ENCODE measurements around the gene COLEC11.

The COLEC11 gene

GRCh38 chr2:3624059-3624794, 29.3 kb downstream of the COLEC11 start:
- Histone ChIP-seq H3K4me3 (replicated peaks; ENCODE audit: low read depth, low read length) (no peak overlapping the region), H3K27me3 (replicated peaks; ENCODE audit: control insufficient read depth, insufficient read depth, low read length) (no peaks in the 10 kb centered on the region), H3K36me3 (ENCODE audit: control insufficient read depth, insufficient read depth, low read length) (no peaks in the 10 kb centered on the region)
- TF ChIP-seq, protein P1, sequence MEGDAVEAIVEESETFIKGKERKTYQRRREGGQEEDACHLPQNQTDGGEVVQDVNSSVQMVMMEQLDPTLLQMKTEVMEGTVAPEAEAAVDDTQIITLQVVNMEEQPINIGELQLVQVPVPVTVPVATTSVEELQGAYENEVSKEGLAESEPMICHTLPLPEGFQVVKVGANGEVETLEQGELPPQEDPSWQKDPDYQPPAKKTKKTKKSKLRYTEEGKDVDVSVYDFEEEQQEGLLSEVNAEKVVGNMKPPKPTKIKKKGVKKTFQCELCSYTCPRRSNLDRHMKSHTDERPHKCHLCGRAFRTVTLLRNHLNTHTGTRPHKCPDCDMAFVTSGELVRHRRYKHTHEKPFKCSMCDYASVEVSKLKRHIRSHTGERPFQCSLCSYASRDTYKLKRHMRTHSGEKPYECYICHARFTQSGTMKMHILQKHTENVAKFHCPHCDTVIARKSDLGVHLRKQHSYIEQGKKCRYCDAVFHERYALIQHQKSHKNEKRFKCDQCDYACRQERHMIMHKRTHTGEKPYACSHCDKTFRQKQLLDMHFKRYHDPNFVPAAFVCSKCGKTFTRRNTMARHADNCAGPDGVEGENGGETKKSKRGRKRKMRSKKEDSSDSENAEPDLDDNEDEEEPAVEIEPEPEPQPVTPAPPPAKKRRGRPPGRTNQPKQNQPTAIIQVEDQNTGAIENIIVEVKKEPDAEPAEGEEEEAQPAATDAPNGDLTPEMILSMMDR (IDR thresholded peaks at IDR 0.05; ENCODE audit: insufficient read depth, low read length, poor library complexity, severe bottlenecking) = no peak
- DNase-seq (ENCODE audit: extremely low read depth, insufficient read length) = no peak

GRCh38 chr2:3625186-3625585, 30.3 kb downstream of the COLEC11 start:
- TF ChIP-seq, protein P1 (IDR thresholded peaks at IDR 0.05; ENCODE audit: insufficient read depth, low read length, poor library complexity, severe bottlenecking) = no peak
- no peak for DNase-seq (ENCODE audit: extremely low read depth, insufficient read length)
- Histone ChIP-seq H3K36me3 (ENCODE audit: control insufficient read depth, insufficient read depth, low read length) (no peaks in the 10 kb centered on the region), H3K27me3 (replicated peaks; ENCODE audit: control insufficient read depth, insufficient read depth, low read length) (no peaks in the 10 kb centered on the region), H3K4me3 (replicated peaks; ENCODE audit: low read depth, low read length) (no peak overlapping the region)

GRCh38 chr2:3626118-3626811, 31.4 kb downstream of the COLEC11 start:
- Histone ChIP-seq H3K4me3 (replicated peaks; ENCODE audit: low read depth, low read length) (no peak overlapping the region), H3K27me3 (replicated peaks; ENCODE audit: control insufficient read depth, insufficient read depth, low read length) (no peaks in the 10 kb centered on the region), H3K36me3 (ENCODE audit: control insufficient read depth, insufficient read depth, low read length) (no peaks in the 10 kb centered on the region)
- TF ChIP-seq, protein P1 (IDR thresholded peaks at IDR 0.05; ENCODE audit: insufficient read depth, low read length, poor library complexity, severe bottlenecking) = no peak
- DNase-seq (ENCODE audit: extremely low read depth, insufficient read length) = no peak

GRCh38 chr2:3626812-3627499, 32.0 kb downstream of the COLEC11 start:
- no peak overlapping the region for H3K4me3 ChIP-seq (replicated peaks; ENCODE audit: low read depth, low read length)
- no peaks in the 10 kb centered on the region for H3K36me3 ChIP-seq (ENCODE audit: control insufficient read depth, insufficient read depth, low read length)
- no peak for DNase-seq (ENCODE audit: extremely low read depth, insufficient read length)
- TF ChIP-seq, protein P1 (IDR thresholded peaks at IDR 0.05; ENCODE audit: insufficient read depth, low read length, poor library complexity, severe bottlenecking) = no peak
- no peaks in the 10 kb centered on the region for H3K27me3 ChIP-seq (replicated peaks; ENCODE audit: control insufficient read depth, insufficient read depth, low read length)

GRCh38 chr2:3627500-3628100, 32.7 kb downstream of the COLEC11 start:
- TF ChIP-seq, protein P1 (IDR thresholded peaks at IDR 0.05; ENCODE audit: insufficient read depth, low read length, poor library complexity, severe bottlenecking) = no peak
- no peaks in the 10 kb centered on the region for H3K27me3 ChIP-seq (replicated peaks; ENCODE audit: control insufficient read depth, insufficient read depth, low read length)
- no peak overlapping the region for H3K4me3 ChIP-seq (replicated peaks; ENCODE audit: low read depth, low read length)
- H3K36me3 ChIP-seq (ENCODE audit: control insufficient read depth, insufficient read depth, low read length) = no peaks in the 10 kb centered on the region
- no peak for DNase-seq (ENCODE audit: extremely low read depth, insufficient read length)

All from GM06990 (cell line).